Activated CD4-positive, alpha-beta T cell treated with anti-CD3 and anti-CD28 coated beads for 36 hours (primary cell): ENCODE data around the gene SLCO2B1. TPM values are rescaled to one million over a fixed set of nuclear protein-coding genes. Genes with fewer than 3 reads are reported as not detected.

Source experiments
- ATAC-seq: fragments of 200-7000 bp; cut with Tn5 transposase; one replicate; pipeline ENCODE4 v1.10.0; 2021; ENCODE audit warnings: mild to moderate bottlenecking, moderate library complexity
- CTCF ChIA-PET: fragments of 350-600 bp; sonication (Branson Sonifier 250); formaldehyde crosslinking; loops from one replicate; lab custom pipeline; 2021; ENCODE audit warnings: antibody characterized with exemption; lab: Charles Lee
- POLR2A ChIA-PET: fragments of 350-600 bp; sonication (Branson Sonifier 250); formaldehyde crosslinking; loops from one replicate; lab custom pipeline; 2021; ENCODE audit warnings: antibody characterized with exemption, inconsistent platforms; lab: Charles Lee
- DNase-seq: peaks from one replicate; pipeline ENCODE4 v3.0.0-alpha.2; 2020
- H3K27ac Mint-ChIP-seq: one replicate; pipeline ENCODE4 v1.8.0; 2021; ENCODE audit warnings: mixed read lengths
- H3K27me3 Mint-ChIP-seq: one replicate; pipeline ENCODE4 v1.8.0; 2021; ENCODE audit warnings: mixed read lengths
- H3K36me3 Mint-ChIP-seq: one replicate; pipeline ENCODE4 v1.8.0; 2021; ENCODE audit warnings: low read depth, mixed read lengths
- H3K4me1 Mint-ChIP-seq: one replicate; pipeline ENCODE4 v1.8.0; 2021; ENCODE audit warnings: mixed read lengths
- H3K4me3 Mint-ChIP-seq: one replicate; pipeline ENCODE4 v1.8.0; 2021; ENCODE audit warnings: mild to moderate bottlenecking, moderate library complexity, mixed read lengths
- H3K9me3 Mint-ChIP-seq: one replicate; pipeline ENCODE4 v1.8.0; 2021; ENCODE audit warnings: low read depth, mixed read lengths
- intact Hi-C, 2 experiments: fragments of 100-400 bp; cut with DNase I in 1 of 2; cut with micrococcal nuclease in 1 of 2; formaldehyde crosslinking; loops; one replicate each; pipeline versions ENCODE4 v1.14.2 to v1.15.1; 2022 to 2024; cut with DNase I, micrococcal nuclease
- total RNA-seq, 2 experiments: library from RNA; stranded (reverse); gene quantifications; one replicate each; pipeline ENCODE4 v1.2.3, GENCODE V29; 2021

SLCO2B1 gene
- total RNA-seq, 2 experiments from 2014 or later: not detected

DNA sequence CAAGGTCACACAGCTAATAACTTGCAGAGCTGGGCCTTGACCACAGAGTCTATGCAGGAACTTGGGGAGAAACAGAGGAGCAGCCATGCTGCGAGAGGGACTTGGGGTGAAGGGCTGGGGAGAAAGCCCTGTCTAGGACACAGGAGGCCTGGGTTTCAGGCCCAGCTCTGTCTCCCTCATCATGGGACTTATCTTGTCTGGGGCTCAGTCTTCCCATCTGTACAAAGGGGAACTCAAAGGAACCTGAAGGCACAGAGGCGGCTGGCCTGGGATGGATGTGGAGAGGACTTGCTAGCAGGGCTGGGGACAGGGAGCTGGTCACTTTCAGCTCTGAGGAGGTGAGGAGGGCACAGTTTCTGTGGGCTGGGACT, 52.7 kb downstream of the SLCO2B1 start:
- Mint-ChIP-seq H3K27ac (no peak overlapping the region), H3K9me3 (no peaks in the 10 kb centered on the region), H3K4me1 (no peaks in the 10 kb centered on the region), H3K27me3 (peaks cover 2% of the 10 kb centered on the region), H3K4me3 (no peak overlapping the region), H3K36me3 (no peaks in the 10 kb centered on the region)
- DNase-seq (no peak), ATAC-seq (no peak)
- intact Hi-C loops: no loop called here
- ChIA-PET CTCF (interaction anchor here (0.6 to 7.8 kb wide), 9 partner anchors 9 to 273 kb away, joined by 3 to 222 read pairs (median 4); no protein-coding TSS in a partner anchor), POLR2A (no interaction called here)

DNA sequence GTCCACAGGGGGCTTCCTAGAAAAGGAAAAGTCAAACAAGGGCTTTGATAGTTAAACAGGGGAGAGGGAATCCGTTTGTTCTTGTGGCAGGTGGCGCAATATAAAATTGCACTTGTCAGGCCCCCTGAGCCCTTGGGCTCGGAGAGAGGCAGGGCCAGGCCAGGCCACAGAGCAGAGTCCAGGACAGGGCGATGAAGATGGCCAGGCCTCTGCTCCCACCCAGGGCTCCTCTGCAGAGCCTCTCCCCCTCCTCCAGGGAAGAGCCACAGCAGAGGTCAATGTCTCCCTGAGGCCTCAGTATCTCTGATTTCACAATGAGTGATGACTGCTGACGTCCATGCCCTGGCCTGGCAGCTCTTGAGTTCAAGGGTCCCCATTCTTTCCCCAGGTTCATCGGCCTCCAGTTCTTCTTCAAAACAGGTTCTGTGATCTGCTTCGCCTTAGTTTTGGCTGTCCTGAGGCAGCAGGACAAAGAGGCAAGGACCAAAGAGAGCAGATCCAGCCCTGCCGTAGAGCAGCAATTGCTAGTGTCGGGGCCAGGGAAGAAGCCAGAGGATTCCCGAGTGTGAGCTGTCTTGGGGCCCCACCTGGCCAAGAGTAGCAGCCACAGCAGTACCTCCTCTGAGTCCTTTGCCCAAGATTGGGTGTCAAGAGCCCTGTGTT, 53.2 kb downstream of the SLCO2B1 start:
- ChIA-PET CTCF (interaction anchor here (0.6 to 7.8 kb wide), 23 partner anchors 8 to 309 kb away, joined by 3 to 222 read pairs (median 5); partner anchors contain the start of gene SLCO2B1), POLR2A (no interaction called here)
- ATAC-seq: no peak
- DNase-seq: no peak
- no peaks in the 10 kb centered on the region for H3K9me3 Mint-ChIP-seq
- H3K4me3 Mint-ChIP-seq: no peak overlapping the region
- H3K27ac Mint-ChIP-seq: no peak overlapping the region
- intact Hi-C loops: no loop called here
- H3K27me3 Mint-ChIP-seq: peaks cover 2% of the 10 kb centered on the region
- H3K36me3 Mint-ChIP-seq: no peaks in the 10 kb centered on the region
- H3K4me1 Mint-ChIP-seq: no peaks in the 10 kb centered on the region

DNA sequence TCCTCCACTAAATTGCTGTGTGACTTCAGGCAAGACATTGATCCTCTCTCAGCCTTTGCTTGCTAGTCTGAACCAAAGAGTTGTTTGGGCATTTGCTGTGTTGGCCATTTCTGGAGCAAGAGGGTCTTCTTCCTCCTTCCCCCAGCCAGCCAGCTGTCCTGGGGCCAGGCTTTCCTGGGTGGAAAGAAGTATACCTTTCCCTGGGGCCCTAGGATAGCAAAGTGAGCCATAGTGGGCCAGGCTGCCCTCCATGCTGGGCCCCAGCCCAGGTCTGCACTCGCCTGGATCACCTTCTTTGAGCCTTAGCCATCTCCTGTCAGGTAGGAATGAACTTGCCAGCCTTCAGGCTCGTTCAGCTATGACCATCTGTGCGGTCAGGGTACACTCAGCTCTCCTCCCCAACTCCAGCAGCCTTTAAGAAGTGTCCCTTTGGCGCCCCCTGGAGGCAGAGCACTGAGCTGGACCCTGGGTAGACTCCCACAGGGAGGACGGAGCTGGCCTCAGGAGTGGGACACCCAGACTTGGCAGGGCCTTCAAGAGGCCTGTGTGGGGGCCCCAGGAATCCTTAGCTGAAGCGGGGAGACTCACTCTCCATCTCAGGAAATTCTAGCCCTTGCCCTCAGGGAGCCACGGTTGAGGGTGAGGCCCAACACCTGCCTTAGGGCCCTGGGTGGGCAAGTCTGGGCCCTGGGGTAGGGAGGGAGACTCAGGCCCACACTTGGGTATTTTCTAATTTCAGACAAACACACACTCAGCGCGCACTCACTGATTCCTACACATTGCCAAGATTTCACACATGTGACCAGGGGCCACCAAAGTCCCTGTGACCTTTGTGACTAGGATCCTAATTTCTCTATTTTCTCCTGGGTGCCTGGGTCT, 54.0 kb downstream of the SLCO2B1 start:
- POLR2A ChIA-PET: no interaction called here
- H3K27me3 Mint-ChIP-seq: peaks cover 2% of the 10 kb centered on the region
- no peak overlapping the region for H3K27ac Mint-ChIP-seq
- ATAC-seq (peak; percentile 99), DNase-seq (peak; percentile 93)
- intact Hi-C loops: loop anchor here (1.0 kb wide), 5 partner anchors 43 to 276 kb away; no protein-coding TSS in a partner anchor
- no peaks in the 10 kb centered on the region for H3K4me1 Mint-ChIP-seq
- CTCF ChIA-PET: interaction anchor here (0.6 to 7.8 kb wide), 35 partner anchors 10 to 504 kb away, joined by 3 to 222 read pairs (median 4); partner anchors contain the start of genes SLCO2B1 and TPBGL
- no peak overlapping the region for H3K4me3 Mint-ChIP-seq
- no peaks in the 10 kb centered on the region for H3K36me3 Mint-ChIP-seq
- no peaks in the 10 kb centered on the region for H3K9me3 Mint-ChIP-seq

DNA sequence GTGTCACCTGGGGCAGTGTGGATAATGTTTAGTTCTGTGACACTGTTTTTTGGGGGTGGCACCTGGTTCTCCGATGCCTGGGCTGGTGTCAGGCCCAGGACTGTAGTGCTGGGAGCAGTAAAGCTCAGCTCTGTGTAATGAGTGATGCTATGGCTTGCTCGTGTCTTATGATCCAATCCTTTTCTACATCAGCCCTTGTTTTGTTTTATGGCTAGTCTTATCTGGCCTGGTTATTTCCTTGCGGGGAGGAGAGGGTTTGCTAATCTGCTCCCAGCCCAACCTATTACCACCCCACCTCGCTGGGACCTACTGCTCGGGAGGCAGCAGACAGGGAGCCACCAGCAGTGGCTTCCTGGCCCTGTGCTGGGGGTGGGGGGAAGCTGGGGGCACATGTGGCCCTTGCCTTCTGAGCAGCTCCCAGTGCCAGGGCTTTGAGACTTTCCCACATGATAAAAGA, 54.7 kb downstream of the SLCO2B1 start:
- Mint-ChIP-seq H3K9me3 (no peaks in the 10 kb centered on the region), H3K4me1 (no peaks in the 10 kb centered on the region), H3K27me3 (peaks cover 4% of the 10 kb centered on the region), H3K4me3 (no peak overlapping the region), H3K36me3 (no peaks in the 10 kb centered on the region), H3K27ac (no peak overlapping the region)
- DNase-seq (no peak), ATAC-seq (no peak)
- intact Hi-C loops: loop anchor here (1.0 kb wide), 5 partner anchors 43 to 276 kb away; no protein-coding TSS in a partner anchor
- CTCF ChIA-PET: interaction anchor here (0.6 to 7.8 kb wide), 32 partner anchors 9 to 504 kb away, joined by 3 to 222 read pairs (median 4); partner anchors contain the start of genes SLCO2B1 and TPBGL
- POLR2A ChIA-PET: no interaction called here

DNA sequence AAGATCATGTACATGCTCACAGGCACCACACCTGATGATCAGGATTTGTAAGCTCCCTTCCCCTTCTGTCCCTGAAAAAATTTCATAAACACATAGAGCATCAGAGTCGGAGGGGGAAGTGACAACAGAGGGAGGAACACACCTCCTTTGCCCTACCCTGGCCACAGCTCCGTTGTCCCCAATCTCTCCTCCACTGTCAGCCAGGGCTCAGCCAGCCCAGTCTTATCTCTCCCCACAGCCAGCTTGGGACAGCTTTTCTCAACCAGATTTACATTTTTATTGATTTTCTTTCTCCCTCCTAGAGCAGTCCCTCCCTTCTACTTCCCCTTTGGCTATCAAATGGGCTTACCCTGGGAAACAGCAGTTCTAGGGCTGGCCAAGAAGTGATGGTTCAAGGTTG, 57.5 kb downstream of the SLCO2B1 start:
- Mint-ChIP-seq H3K4me1 (no peaks in the 10 kb centered on the region), H3K4me3 (no peak overlapping the region), H3K27ac (no peak overlapping the region), H3K9me3 (no peaks in the 10 kb centered on the region), H3K27me3 (peaks cover 9% of the 10 kb centered on the region), H3K36me3 (no peaks in the 10 kb centered on the region)
- intact Hi-C loops: no loop called here
- ChIA-PET POLR2A (no interaction called here), CTCF (interaction anchor here (0.6 to 7.8 kb wide), 5 partner anchors 28 to 301 kb away, joined by 3 to 222 read pairs (median 5); no protein-coding TSS in a partner anchor)
- ATAC-seq (no peak), DNase-seq (no peak)

DNA sequence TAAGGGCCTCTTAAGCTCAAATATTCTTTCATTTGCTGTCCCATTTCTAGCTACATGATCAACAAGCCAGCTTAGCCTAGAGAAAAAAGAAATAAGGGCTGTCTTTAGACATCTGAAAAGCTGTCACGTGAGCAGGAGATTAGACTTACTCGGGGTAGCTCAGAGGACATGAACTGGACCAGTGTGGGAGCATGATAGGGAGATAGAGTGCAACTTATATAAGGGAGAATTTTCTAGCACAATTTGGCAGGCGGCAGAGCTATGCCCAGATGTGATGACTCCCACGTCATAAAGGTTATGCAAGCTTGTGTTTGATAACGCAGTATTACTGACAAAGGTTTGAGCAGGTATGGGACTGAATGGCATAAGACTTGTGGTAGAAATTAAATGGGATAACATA, 61.5 kb downstream of the SLCO2B1 start:
- POLR2A ChIA-PET: no interaction called here
- H3K36me3 Mint-ChIP-seq: no peaks in the 10 kb centered on the region
- H3K27me3 Mint-ChIP-seq: peaks cover 23% of the 10 kb centered on the region
- no peak overlapping the region for H3K4me3 Mint-ChIP-seq
- H3K9me3 Mint-ChIP-seq: no peaks in the 10 kb centered on the region
- DNase-seq (no peak), ATAC-seq (no peak)
- no peaks in the 10 kb centered on the region for H3K4me1 Mint-ChIP-seq
- no peak overlapping the region for H3K27ac Mint-ChIP-seq
- intact Hi-C loops: no loop called here
- CTCF ChIA-PET: interaction anchor here (1.0 to 2.2 kb wide), 6 partner anchors 9 to 71 kb away, joined by 3 to 8 read pairs (median 3); partner anchors contain the start of gene TPBGL

DNA sequence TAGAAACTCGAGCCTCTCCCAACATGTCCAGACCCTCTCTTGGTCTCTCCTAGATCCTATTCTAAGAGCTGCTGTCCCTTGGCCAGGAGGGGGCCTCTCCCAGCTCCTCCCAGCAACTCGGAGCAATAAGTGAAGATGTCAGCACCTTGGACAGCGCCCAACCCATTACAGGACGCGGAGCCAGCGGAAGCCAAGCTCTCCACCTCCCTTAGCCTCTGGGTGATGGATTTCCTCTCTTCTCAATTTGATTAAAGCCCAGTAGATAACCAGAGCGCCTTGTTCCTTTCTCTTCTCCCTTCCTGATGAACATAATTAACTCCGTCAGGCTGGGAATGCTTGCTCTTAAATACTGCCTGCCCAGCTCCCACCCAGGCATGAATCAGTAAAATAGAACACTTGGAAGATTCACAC, 63.5 kb downstream of the SLCO2B1 start:
- ATAC-seq: peak; percentile 71

DNA sequence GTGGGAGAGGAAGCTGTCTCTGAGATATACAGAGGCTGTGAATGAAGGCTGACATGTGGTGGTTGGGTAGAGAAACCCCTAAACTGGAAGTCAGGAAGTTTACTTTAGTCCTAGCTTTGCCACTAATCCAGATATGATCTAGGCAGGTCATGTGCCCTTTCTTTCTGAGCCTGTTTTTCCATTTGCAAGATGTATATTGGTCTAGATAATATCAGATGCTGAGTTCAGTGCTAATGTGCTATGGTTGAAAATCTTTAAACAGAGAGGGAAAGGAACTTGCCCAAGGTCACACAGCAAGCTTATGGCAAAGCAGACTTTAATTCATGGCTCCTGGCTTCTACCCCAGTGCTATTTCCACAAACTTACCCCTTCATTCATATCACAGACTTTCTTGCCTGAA, 63.9 kb downstream of the SLCO2B1 start:
- ChIA-PET CTCF (interaction anchor here (0.7 to 2.3 kb wide), 11 partner anchors 9 to 671 kb away, joined by 3 to 18 read pairs (median 4); partner anchors contain the start of gene TPBGL), POLR2A (interaction anchor here (0.6 kb wide), 2 partner anchors 9 to 276 kb away, joined by 3 to 4 read pairs; no protein-coding TSS in a partner anchor)
- ATAC-seq (no peak), DNase-seq (no peak)
- Mint-ChIP-seq H3K27ac (no peak overlapping the region), H3K9me3 (no peaks in the 10 kb centered on the region), H3K4me3 (no peak overlapping the region), H3K36me3 (no peaks in the 10 kb centered on the region), H3K27me3 (peaks cover 28% of the 10 kb centered on the region), H3K4me1 (no peaks in the 10 kb centered on the region)
- intact Hi-C loops: loop anchor here in 1 of 2 experiments (1.0 to 2.0 kb wide), 2 partner anchors 18 to 26 kb away; partner anchors contain the start of gene TPBGL

More for the DNA sequence above, 63.5 kb downstream of the SLCO2B1 start:
- H3K27me3 Mint-ChIP-seq: peaks cover 28% of the 10 kb centered on the region
- no peaks in the 10 kb centered on the region for H3K36me3 Mint-ChIP-seq
- H3K4me1 Mint-ChIP-seq: no peaks in the 10 kb centered on the region
- peak; percentile 90 for DNase-seq
- ChIA-PET POLR2A (interaction anchor here (0.6 kb wide), 2 partner anchors 10 to 275 kb away, joined by 3 to 4 read pairs; no protein-coding TSS in a partner anchor), CTCF (interaction anchor here (0.7 to 2.3 kb wide), 11 partner anchors 9 to 114 kb away, joined by 3 to 18 read pairs (median 4); partner anchors contain the start of gene TPBGL)
- no peaks in the 10 kb centered on the region for H3K9me3 Mint-ChIP-seq
- intact Hi-C loops: loop anchor here in 1 of 2 experiments (1.0 to 2.0 kb wide), 2 partner anchors 19 to 26 kb away; partner anchors contain the start of gene TPBGL
- no peak overlapping the region for H3K27ac Mint-ChIP-seq
- no peak overlapping the region for H3K4me3 Mint-ChIP-seq

DNA sequence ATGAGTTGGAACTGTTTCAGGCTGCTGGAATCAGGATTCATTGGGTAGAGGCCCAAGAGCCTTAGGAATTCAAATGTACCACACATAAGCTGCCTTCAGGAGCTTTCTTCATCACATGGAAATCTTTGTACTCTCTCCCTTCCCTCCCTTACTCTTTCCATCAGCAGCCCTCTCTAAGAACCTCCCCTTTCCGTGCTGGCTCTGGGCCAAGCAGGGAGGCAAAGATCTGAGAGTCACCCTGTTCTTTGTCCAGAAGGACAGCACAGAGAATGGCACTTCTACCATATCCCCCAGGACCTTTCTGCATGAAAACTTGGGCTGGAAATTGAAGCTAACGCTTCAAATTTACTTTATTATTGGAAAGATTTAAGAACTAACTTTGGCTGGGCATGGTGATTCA, 69.0 kb downstream of the SLCO2B1 start:
- POLR2A ChIA-PET: no interaction called here
- ATAC-seq: no peak
- Mint-ChIP-seq H3K4me3 (no peak overlapping the region), H3K27ac (no peak overlapping the region), H3K4me1 (no peaks in the 10 kb centered on the region), H3K27me3 (peaks cover 19% of the 10 kb centered on the region), H3K36me3 (no peaks in the 10 kb centered on the region), H3K9me3 (no peaks in the 10 kb centered on the region)
- intact Hi-C loops: no loop called here
- CTCF ChIA-PET: interaction anchor here (0.9 to 1.3 kb wide), 3 partner anchors 13 to 77 kb away, joined by 3 to 4 read pairs (median 3); no protein-coding TSS in a partner anchor
- no peak for DNase-seq

DNA sequence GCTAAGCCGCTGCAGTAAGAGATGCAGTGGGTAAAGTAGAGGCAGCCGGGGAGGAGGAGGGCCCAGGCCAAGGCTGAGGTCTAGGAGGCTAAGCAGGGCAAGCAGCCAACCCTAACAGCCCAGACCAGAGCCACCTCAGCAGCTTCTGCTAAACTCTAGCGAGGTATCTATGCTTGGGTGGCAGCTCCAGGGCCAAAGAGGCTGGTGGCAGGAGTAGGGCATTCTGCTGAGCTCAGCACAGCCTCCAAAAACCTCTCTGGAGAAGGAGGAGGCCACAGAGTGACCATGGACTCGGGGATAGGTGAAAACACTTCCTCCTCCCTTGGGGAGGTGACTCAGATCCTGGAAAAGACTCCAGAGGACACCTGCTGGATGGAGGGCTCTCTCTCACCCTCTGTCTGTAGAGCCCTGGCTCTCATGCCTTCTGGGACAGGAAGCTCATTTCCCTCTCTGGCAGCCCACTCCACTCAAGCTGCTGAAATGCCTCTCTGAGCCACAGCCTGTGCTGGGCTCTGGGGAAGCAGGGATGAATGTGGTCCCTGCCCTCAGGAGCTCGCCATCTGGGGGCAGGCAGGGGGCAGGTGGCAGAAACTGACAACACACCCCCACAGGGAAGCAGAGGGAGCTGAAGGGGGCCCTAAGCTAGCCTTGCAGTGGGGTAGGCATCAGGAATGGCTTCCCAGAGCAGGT, 73.2 kb downstream of the SLCO2B1 start:
- ATAC-seq (no peak), DNase-seq (no peak)
- H3K4me1 Mint-ChIP-seq: no peaks in the 10 kb centered on the region
- H3K9me3 Mint-ChIP-seq: no peaks in the 10 kb centered on the region
- H3K27me3 Mint-ChIP-seq: no peaks in the 10 kb centered on the region
- intact Hi-C loops: no loop called here
- H3K27ac Mint-ChIP-seq: no peak overlapping the region
- CTCF ChIA-PET: interaction anchor here (0.9 to 1.8 kb wide), 3 partner anchors 18 to 83 kb away, joined by 3 to 7 read pairs (median 3); no protein-coding TSS in a partner anchor
- no peaks in the 10 kb centered on the region for H3K36me3 Mint-ChIP-seq
- no peak overlapping the region for H3K4me3 Mint-ChIP-seq
- POLR2A ChIA-PET: interaction anchor here (1.2 kb wide), 1 partner anchor 10 kb away, joined by 4 read pairs; no protein-coding TSS in a partner anchor
